ENCODE results near the gene ZDHHC18.
"Not testable (repeated sequence)": the region's sequence is repeated elsewhere in the genome, so short reads cannot be mapped to it uniquely, and the experiment has no call there.

Gene ZDHHC18

DNA sequence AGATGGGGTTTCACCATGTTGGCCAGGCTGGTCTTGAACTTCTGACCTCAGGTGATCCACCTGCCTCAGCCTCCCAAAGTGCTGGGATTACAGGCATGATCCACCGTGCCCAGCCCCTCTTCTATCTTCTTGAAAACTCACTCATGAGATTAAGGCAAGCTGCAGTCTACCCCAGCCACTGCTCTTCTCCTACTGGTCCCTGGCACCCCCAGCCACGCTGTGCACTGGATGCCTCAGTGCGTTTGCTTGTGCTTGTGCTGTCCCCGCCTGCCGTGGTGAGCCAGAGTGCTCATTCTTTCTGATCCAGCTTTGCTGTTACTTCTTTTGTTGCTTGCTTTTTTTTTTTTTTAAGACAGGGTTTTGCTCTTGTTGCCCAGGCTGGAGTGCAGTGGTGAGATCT lies 11.2 kb downstream of the ZDHHC18 start:
- DNase-seq = not testable (repeated sequence)

DNA sequence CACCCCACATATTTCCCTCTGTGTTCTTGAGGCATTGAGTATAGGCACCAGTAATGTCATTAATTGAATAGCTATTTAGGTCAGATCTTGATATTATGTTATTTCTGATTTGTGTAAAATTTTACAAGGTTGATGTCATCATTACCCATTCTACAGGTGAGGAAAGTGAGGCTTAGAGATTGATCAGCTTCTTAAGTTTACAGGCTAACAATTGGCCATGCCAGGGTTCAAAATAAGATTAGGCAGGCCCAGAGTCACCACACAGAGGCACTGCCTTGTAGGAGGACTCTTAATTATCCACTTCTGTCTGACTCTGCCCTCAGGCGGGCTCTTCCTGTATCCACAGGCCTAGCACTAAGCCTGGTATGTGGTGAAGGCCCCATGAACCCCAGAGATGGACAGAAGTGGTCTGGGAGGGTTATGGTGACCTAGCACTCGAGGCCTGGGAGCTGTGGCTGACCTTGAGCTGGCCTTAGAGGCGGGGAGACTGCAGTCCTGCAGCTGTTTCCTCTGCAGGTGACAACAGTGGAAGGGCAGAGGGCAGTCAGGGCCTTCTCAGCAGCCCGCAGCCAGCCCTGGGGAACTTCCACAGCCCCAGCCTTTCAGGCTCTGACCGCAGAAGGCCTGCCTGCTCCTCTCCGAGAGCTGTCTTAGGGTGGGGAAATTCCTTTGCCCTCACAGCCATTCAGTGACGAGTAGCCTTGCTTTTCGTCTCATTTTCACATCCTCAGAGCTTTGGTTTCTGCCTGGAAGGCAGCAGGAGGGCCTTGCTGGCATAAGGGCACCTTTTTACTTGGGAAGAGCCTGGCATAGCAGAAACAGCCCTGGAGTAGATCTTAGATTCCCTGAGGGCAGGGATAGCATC lies 12.2 kb downstream of the ZDHHC18 start:
- no peak for DNase-seq

DNA sequence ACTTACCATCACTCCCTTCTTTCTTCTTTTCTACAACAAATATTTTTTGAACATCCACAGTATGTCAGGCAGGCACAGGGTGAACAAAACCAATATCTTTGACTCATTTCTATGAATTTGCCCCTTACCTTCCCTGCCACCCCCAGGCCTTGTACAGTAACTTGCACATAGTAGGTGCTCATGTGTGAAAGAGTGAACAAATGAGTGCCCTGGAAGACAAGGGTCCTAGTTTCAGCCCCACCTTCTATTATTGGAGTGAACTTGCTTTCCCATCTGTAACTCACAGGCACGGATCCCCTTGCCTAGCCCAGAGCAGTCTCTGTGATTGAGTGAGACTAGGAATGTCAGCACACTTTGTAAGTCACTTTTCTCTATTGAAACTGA lies 12.8 kb downstream of the ZDHHC18 start:
- no peak for DNase-seq

DNA sequence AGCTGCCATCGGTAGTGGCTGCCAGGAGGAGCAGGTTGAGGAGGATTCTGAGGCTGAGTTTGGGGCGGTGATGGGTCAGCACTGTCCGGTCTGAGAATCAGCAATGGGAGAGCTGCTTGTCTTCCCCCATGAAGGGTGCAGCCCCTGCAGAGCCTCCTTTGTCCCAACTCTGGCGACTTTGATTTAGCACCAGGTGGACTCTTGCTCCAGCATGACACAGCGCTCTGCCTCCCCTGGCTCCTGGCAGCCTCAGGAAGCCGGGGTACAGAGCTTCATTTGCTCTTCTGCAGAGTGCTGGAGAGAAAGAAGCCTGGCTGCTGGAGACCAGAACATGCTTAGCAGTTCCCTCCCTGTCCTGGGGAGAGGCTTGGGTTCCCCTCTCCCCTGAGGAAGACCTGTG lies 13.3 kb downstream of the ZDHHC18 start:
- DNase-seq = no peak

DNA sequence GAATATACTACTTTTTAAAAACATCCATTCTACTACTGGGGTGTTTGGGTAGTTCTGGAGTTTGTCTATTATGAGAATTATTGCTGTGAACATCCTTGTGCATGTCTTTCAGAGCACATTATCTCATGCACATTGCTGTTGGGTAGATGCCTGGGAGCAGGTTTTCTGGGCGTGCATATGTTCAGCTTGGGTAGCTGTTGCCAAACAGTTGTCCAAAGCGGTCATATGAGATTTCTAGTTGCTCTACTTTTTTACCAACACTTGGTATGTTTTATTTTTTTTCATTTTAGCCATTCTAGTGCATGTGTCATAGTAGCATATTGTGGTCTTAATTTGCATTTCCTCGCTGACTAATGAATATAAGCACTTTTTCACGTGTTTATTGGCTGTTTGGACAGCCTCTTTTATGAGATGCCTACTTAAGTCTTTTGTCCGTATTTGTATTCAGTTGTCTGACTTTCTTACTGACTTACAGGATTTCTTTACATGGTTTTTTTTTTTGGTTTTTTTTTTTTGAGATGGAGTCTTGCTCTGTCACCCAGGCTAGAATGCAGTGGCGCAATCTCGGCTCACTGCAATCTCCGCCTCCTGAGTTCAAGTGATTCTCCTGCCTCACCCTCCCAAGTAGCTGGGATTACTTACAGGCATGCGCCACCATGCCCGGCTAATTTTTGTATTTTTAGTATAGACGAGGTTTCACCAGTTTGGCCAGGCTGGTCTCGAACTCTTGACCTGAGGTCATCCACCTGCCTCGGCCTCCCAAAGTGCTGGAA lies 18.1 kb downstream of the ZDHHC18 start:
- no peak for DNase-seq

DNA sequence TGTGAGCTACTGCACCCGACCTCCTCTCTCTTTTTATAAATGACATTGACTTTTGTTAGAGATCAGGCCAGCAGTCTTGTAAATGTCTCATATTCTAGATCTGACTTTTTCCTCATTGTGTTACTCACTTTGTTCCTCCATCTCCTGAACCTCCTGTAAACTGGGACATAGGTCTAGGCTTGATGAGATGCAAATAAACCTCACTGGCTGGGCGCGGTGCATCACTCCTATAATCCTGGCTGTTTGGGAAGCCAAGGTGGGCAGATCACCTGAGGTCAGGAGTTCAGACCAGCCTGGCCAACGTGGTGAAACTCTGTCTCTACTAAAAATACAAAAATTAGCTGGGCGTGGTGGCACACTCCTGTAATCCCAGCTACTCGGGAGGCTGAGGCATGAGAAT lies 21.3 kb downstream of the ZDHHC18 start:
- DNase-seq = not testable (repeated sequence)

DNA sequence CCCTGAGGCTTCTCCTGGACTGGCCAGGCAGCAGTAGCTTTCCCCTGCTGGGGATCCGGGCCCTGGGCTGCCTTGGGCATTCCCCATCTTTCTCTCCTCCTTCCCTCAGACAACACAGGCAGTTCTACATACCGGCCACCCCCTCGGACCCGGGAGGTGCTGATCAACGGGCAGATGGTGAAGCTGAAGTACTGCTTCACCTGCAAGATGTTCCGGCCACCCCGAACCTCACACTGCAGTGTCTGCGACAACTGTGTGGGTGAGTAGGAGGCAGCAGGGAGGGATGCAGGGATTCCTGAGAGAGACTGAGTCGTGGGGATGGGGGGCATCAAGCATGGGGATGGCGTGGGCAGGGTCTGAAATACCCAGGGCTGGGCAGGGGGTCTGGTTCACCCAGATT lies 22.0 kb downstream of the ZDHHC18 start:
- DNase-seq = no peak

DNA sequence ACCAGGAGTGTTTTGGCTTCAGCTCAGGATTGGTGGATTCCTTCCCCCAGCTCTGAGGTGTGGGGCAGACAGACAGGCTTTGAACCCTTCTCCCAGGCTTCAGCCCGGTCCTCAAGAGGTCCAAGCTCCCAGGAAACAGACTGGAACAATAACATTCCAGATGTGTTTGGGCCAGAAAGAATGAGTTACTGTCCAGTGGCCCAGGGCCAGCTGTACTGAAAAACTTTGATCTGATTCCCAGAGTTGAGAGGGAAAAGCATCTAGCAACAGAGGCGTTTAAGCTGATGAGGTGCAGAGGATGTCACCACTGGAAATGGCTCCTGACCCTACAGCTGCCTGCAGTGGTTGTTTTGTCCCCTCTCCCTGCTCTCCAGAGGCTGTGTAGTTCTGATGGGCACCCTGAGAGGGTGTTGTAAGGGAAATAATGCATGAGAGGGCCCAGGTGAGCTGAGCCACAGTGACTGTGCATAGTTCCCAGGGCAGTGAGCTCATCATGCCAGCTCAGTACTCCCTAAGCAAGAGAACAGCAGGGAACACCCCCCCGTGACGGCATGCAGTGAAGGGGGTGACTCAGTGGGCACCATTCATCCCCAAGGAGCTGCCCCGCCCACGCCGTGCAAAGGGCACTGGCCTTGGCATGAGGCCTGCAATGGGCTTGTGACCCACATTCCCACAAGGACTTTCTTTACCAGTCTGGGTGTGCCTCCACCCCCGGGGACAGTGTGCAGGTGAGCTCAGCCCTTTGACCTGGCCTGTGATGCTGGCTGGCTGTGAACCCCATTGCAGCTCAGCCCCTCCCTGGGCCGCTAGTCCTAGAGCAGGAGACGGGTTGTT lies 22.7 kb downstream of the ZDHHC18 start:
- no peak for DNase-seq

DNA sequence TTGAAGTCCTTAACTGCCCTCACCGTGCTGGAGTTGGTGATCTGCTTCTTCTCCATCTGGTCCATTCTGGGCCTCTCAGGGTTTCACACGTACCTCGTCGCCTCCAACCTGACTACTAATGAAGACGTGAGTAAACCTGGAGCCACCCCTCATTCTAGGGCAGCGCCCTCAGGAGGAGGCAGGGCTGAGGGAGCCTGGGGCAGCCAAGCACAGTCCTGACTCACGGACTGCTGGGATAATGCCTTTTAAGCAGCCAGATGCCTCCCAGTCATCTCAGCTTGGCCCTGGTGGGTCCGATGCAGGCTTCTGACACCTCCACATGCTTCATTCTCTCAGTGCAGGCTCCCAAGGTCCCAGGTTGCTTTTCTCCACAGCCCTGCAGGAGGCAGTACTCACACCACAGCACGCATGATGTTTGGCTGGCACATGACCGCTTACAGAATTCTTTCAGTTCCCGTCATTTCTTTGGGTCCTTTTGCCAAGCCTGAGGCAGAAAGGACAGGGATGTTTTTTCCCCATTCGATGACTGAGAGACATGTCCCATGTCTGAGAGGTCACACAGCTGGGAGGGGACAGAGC lies 24.7 kb downstream of the ZDHHC18 start:
- no peak for DNase-seq

DNA sequence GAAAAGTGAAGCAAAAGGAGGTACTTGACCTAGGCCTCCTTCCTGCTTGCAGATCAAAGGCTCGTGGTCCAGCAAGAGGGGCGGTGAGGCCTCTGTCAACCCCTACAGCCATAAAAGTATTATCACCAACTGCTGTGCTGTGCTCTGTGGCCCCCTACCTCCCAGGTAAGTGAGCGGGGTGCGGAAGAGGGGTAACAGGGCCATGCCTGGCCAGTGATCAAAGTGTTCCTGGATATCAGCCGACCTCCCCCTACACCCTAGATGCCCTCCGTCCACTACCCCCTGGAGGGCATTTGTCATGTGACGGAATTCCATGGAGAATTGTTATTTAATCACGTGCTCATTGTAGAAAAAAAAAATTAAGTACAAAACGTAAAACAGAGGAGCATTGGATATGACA lies 26.2 kb downstream of the ZDHHC18 start:
- no peak for DNase-seq

DNA sequence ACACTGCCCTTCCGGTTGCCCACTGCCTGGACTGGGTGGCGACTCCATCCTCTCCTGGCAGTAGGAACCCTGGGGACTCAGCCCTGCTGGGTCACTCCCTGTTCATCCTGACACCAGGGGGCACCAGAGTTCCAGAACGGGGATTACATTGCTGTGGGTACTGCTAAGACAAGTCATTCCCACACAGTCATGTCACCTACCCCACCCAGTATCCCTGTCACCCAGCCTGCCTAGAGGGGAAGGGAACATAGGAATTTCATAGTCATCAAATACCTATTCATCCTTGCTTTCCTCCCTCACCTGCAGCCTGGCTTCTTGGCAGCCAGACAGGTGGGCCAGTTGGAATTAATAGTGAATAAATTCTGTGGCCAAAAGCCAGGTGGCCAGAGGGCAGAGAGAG lies 26.7 kb downstream of the ZDHHC18 start:
- peak; percentile 3 for DNase-seq

DNA sequence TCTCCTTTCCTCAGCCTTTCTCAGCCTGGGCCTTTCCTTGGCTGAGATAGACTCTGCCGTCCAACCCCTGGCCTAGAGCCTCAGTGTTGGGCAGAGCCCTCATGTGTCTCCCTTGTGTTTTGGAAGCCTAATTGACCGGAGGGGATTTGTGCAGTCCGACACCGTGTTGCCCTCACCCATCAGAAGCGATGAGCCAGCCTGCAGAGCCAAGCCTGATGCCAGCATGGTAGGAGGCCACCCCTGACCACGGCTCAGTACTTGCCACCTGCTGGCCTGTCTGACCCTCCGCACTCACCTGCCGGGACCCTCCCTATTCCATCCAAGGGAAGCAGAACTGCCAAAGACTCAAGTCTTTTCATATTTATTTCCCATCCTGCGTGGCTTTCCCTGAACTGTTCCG lies 27.1 kb downstream of the ZDHHC18 start:
- DNase-seq = no peak

DNA sequence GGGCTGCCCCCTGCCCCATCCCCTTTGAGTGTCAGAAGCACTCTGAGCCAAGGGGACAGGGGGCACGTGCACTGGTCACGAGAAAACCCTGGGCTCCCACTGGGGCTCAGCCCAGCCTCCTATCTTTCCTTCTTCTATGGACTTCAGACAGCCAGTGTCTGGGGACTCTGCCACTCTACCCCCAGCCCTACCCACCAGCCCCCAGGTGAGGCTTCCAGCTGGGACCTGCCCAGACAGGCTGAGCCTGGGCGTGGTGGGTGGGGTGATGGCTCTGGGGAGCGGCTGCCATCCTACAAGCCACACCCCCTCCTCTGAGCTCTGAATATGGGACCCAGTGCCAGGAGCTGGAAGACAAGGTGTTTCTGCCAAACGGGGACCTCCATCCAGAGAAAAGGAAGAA lies 28.4 kb downstream of the ZDHHC18 start:
- no peak for DNase-seq

DNA sequence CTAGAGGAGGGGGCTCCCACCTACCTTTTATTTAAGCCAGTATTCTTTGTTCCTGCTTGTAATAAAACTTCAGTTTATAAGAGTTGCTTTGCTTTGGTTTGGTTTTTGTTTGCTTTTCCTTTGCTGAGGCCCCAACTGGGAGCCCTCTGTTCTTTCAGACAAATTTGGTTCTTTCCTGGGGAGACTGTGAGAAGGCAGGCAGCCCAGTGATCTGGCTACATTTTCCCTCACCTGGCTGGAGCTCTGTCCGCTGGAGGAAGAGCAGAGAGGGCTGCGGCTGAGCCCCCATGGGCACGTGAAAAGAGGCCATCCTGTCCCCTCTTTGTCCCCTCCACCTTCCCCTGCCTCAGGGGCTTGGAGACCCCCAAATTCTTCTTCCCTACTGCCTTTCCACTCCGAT lies 29.1 kb downstream of the ZDHHC18 start:
- DNase-seq = no peak

DNA sequence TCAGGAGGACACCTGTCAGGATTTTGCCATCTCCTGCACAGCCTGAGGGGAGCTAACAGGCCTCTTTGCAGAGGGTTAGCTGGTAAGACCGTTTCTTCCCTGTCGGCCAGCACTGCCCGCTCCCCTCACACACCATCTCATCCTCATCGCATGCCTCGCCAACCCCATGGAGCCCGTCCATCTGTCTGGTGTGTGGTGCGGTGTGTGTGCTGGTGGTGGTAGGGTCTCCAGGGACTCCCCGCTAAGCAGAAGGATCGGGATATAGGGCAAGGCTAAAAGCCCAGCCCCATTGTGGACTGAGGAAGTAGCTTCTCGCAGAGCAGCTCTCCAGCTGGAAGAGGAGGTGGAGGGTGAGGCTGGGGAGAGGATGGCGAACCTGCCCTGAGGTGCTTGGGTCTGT lies 29.7 kb downstream of the ZDHHC18 start:
- no peak for DNase-seq

DNA sequence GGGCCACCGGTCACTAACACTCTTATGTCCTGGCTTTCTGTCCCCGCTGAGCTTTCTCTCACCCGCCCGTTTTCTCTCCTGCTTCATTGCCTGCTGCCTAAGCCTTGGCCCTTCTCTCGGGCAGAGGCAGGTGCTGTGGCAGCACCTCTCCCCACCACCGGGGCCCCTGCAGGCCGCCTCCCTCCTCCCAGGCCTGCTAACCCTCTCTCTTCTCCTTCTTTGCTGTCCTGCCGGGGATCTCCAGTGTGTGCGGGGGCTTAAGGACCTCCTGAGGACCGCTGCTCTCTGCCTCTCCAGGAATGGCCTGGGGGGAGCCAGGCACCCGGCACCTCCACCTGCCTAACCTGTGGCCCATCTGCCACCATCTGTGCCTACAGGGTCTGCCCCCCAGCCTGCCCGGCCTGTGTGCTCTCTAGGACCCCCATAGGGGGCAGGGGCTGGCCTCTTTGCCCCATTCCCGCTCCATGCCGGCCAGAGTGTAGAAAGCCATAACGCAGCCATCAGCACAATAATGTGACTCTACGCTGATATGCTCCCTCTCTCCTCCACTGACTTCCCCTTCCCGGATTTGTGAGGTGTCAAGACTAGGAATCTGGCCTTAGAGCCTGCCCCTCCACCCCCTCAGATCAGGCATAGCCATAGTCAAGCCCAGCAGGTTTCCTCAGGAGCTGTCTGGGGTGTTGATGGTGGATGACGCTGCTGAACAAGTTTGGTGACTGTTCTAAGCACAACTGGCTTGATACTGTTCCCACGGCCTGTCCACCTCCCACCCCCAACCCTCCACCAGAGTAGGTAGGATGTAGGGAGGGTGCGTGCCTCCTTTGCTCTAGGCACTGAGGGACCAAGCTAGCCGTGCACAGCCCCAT lies 30.3 kb downstream of the ZDHHC18 start:
- DNase-seq = no peak

DNA sequence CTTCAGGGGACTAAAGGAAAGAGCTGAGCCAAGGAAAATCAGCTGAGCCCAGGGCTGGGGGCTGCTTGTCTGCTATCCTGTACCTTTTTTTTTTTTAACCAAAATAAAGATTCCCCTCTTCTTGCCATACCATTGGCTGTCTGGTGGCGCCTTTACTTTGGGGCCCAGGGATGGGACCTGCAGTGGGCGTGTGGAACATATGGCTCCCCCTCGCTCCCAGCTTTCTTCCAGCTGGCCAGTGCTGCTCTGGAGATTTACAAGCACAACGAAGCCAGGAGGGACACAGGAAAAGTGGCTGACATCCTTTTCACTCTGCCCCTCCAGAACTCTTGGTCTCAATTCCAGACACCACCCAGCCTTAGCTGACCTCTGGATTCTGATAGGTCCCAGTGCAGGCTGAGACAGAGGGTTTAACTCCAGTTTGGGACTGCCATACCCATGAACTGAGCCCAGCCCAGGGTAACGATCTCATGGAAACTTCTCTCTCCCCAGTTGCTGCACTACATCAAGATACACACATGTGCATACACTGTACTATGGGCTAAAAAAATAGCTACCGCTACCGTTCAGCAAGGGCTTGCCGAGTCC lies 31.1 kb downstream of the ZDHHC18 start:
- DNase-seq = no peak

DNA sequence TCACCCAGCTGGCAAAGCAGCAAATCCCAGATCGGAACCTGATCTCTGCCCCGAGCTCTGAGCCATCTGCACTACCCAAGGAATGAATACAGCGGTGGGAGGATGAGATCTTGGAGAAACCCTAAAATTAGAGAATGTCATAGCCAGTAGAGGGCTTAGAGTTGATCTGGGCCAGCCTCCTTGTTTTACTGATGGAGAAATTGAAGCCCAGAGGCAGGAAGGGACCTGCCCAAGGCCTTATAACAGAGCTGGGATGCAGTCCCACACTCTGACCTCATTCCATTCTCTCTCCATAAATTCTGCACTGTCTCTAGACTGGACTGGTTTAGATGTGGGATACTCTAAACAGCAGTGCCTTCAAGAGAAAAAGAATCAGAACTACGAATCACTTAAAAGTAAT lies 31.7 kb downstream of the ZDHHC18 start:
- DNase-seq = no peak

DNA sequence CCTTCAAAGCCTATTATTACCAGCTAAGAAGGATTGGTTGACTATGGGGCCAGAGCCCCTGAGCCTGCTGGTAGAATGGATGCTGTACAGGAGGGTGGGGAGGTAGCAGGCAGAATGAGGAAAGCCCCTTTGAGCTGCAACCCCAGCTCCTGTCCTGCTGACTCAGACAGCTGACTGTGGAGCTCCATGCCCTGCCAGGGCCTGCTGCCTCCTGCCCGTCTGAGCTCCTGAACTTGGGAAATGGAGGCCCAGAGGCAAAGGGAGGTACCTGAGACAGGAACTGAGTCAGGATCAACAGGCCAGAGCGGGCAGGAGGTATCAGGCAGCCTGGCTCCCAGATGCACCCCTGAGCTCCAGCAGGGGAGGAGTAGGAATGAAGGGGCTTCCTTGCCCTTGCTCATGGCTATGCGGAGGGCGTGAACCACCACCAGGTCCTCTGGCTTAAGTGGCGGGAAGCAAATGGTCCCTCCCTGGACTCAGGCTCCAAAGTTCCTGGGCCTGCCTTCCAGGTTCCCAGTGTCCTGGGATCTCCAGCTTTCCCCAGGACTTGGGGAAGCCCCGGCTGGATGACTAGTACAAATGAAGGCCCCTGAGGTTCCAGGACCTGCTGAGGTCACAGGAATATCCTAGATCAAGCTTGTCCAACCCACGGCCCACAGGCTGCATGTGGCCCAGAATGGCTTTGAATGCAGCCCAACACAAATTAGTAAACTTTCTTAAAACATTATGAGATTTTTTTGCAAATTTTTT lies 32.6 kb downstream of the ZDHHC18 start:
- no peak for DNase-seq

DNA sequence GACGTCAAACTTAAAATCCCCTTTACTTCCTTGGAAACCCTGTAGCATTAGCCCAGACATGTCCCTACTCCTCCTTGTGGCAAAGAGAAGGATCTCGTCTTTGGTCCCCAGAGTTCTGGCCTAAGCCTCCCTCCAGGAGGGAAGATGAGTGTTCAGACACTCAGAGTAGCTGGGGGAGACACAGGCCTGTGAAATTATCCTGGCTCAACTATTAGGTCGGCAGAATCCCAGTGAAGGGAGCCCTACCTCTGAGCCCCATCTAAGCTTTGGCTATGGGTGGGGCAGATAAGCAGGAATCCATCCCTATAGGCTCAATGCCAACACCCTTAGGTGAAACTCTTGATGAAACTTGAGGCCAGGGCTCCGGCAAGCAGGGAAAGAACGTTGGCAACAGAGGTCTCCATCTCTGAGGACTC lies 34.8 kb downstream of the ZDHHC18 start:
- DNase-seq = no peak

DNA sequence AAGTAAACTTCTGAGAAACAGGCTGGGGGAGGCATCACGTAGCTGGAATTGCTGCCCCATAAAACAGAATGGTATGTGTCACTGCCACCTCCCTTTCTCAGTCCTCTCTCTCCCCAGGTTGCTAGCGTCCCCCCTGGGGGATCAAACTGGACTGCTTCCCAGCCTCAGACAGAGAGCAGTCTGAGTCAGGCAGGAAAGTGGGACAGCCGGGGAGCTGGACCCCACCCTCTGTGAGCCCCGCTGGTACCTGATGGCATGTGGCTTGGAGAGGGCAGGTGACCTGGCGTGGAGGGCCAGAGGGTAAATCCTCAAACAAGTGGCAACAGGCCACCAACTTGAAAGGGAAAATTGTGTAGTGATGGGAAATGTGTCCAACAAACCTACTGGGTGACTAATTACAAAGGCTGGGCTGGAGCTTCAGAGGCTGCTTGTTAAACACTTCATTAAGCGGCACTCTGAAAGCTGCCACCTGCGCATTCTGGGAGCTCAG lies 35.4 kb downstream of the ZDHHC18 start:
- DNase-seq = no peak

Measured in NCI-H748 treated with DMSO at 0.1 percent for 48 hours (cell line).